Dermis microvascular lymphatic vessel endothelial cell (primary cell): ENCODE results near the gene BCAP31. TPM values are rescaled to one million over a fixed set of nuclear protein-coding genes. Genes with fewer than 3 reads are reported as not detected.

Source experiments
- DNase-seq, 2 donors: peaks; one replicate each; pipeline versions ENCODE4 v3.0.0 to v3.0.0-alpha.2; 2010; ENCODE audit warnings: low read depth in 2 of 2
- total RNA-seq: library from RNA; depleted of rRNA; stranded (reverse); fragments of >200 nt; gene quantifications from 2 replicates; pipeline ENCODE4 v1.2.1, GENCODE V29; 2014

Gene BCAP31
- 341 and 362 TPM in 2 replicates for total RNA-seq

- peak; percentile 62 to 87 for DNase-seq
Observed at GRCh38 chrX:153724252-153725038, at the start of gene BCAP31, which contains the start of gene ABCD1. Gene BCAP31, minus strand, starts transcription at chrX:153724387. Its CDS starts 1,143 bp downstream, at chrX:153723244. Gene ABCD1, plus strand, starts transcription at chrX:153724856. Its CDS starts 411 bp downstream, at chrX:153725267.

GRCh38 chrX:153773218-153773611, 49.0 kb upstream of the BCAP31 start:
- DNase-seq: no peak

- DNase-seq: no peak
Observed at GRCh38 chrX:153772316-153773217, 48.4 kb upstream of the BCAP31 start.

- DNase-seq: no peak
Observed at GRCh38 chrX:153771415-153772315, 47.5 kb upstream of the BCAP31 start.

GRCh38 chrX:153770601-153771414, 46.6 kb upstream of the BCAP31 start:
- no peak for DNase-seq

- DNase-seq: no peak
Observed at GRCh38 chrX:153769865-153770600, 45.8 kb upstream of the BCAP31 start.

- DNase-seq: no peak
Observed at GRCh38 chrX:153769158-153769864, 45.1 kb upstream of the BCAP31 start.

GRCh38 chrX:153768311-153769157, 44.3 kb upstream of the BCAP31 start:
- no peak for DNase-seq

- no peak for DNase-seq
Observed at GRCh38 chrX:153767674-153768055, 43.5 kb upstream of the BCAP31 start.

GRCh38 chrX:153766871-153767673, 42.9 kb upstream of the BCAP31 start:
- DNase-seq: no peak

GRCh38 chrX:153766098-153766817, 42.1 kb upstream of the BCAP31 start:
- peak; percentile 22 to 67 for DNase-seq

GRCh38 chrX:153765138-153766079, 41.2 kb upstream of the BCAP31 start:
- DNase-seq: peak; percentile 38 to 69

- no peak for DNase-seq
Observed at GRCh38 chrX:153764786-153765137, 40.6 kb upstream of the BCAP31 start.

GRCh38 chrX:153763989-153764755, 40.0 kb upstream of the BCAP31 start, which contains the start of gene PLXNB3:
Gene PLXNB3, plus strand, starts transcription at chrX:153764249. Its CDS starts 1,287 bp downstream, at chrX:153765536.
- peak; percentile 34 to 72 for DNase-seq
